Suprapubic skin (tissue), 4 donors: Measurements from ENCODE around the gene DNAI4. TPM values are rescaled to one million over a fixed set of nuclear protein-coding genes. Genes with fewer than 3 reads are reported as not detected.
A peak's percentile ranks its signal among the peaks of the same experiment; 100 is the strongest.

Experiments used
- DNase-seq, 2 donors: peaks; one replicate each; pipeline ENCODE4 v3.0.0-alpha.2; 2019; ENCODE audit warnings: low spot score in 2 of 2
- H3K27ac ChIP-seq: fragments of 200-600 bp; sonication (generic); one replicate; pipeline ENCODE4 v1.5.1; 2019
- H3K27me3 ChIP-seq: fragments of 200-600 bp; sonication (generic); one replicate; pipeline ENCODE4 v1.5.1; 2019
- H3K36me3 ChIP-seq: fragments of 200-600 bp; sonication (generic); one replicate; pipeline ENCODE4 v1.5.1; 2019
- H3K4me1 ChIP-seq: fragments of 200-600 bp; sonication (generic); one replicate; pipeline ENCODE4 v1.5.1; 2019
- H3K4me3 ChIP-seq: fragments of 200-600 bp; sonication (generic); one replicate; pipeline ENCODE4 v1.5.1; 2019; ENCODE audit warnings: mild to moderate bottlenecking
- H3K9me3 ChIP-seq: fragments of 200-600 bp; sonication (generic); one replicate; pipeline ENCODE4 v1.5.1; 2019
- CTCF ChIP-seq, 2 donors: fragments of 200-600 bp in 1 of 2; fragments of 450-650 bp in 1 of 2; sonication (generic) in 1 of 2; IDR thresholded peaks; one replicate each; pipeline ENCODE4 v1.5.1; 2016 to 2019; ENCODE audit warnings: antibody characterized with exemption in 2 of 2, mild to moderate bottlenecking in 1 of 2, moderate library complexity in 1 of 2
- EP300 ChIP-seq: sonication (generic); formaldehyde crosslinking; IDR thresholded peaks from one replicate; pipeline ENCODE4 v1.6.1; 2017; ENCODE audit warnings: antibody characterized with exemption
- POLR2A ChIP-seq, 2 donors: fragments of 450-650 bp; IDR thresholded peaks; one replicate each; pipeline ENCODE4 v1.6.1; 2017; ENCODE audit warnings: antibody characterized with exemption in 2 of 2, mild to moderate bottlenecking in 2 of 2, moderate library complexity in 2 of 2
- POLR2AphosphoS5 ChIP-seq, 3 donors: sonication (generic); formaldehyde crosslinking; IDR thresholded peaks; one replicate each; pipeline ENCODE4 v1.6.1; 2017; ENCODE audit warnings: antibody characterized with exemption in 3 of 3
- WGBS: methylation state at CpG from one replicate; pipeline ENCODE4 v1.1.5; 2018; 5-methylcytosine and 5-hydroxymethylcytosine counted together
- total RNA-seq, 4 donors: library from RNA; depleted of rRNA; stranded (reverse); fragments of >200 nt; gene quantifications; one replicate each; pipeline ENCODE4 v1.1.0, GENCODE V29; 2016

The DNAI4 gene
- total RNA-seq, 4 donors from 2014 or later = 1.5 to 3.7 (median 3.3) TPM

GRCh38 chr1:66951513-66951912 lies 26.9 kb upstream of the DNAI4 start:
- H3K4me3 ChIP-seq = no peak overlapping the region
- H3K36me3 ChIP-seq = peaks cover 64% of the 10 kb centered on the region
- H3K27me3 ChIP-seq = no peaks in the 10 kb centered on the region
- H3K27ac ChIP-seq = no peak overlapping the region
- 94% methylated on average over 6 of the region's 6 CpGs for WGBS
- no peaks in the 10 kb centered on the region for H3K9me3 ChIP-seq
- H3K4me1 ChIP-seq = no peaks in the 10 kb centered on the region
- TF ChIP-seq CTCF (IDR thresholded peaks at IDR 0.05) (no peak), POLR2A (IDR thresholded peaks at IDR 0.05) (no peak), POLR2AphosphoS5 (IDR thresholded peaks at IDR 0.05) (no peak), EP300 (no peak)
- no peak for DNase-seq

GRCh38 chr1:66947267-66947666 lies 22.6 kb upstream of the DNAI4 start:
- Histone ChIP-seq H3K27me3 (no peaks in the 10 kb centered on the region), H3K4me1 (peaks cover 13% of the 10 kb centered on the region), H3K36me3 (peaks cover 46% of the 10 kb centered on the region), H3K27ac (no peak overlapping the region), H3K9me3 (no peaks in the 10 kb centered on the region), H3K4me3 (no peak overlapping the region)
- DNase-seq = no peak
- 95% methylated on average over 1 of the region's 1 CpG for WGBS
- no peak for TF ChIP-seq POLR2A (IDR thresholded peaks at IDR 0.05)
- no peak for TF ChIP-seq CTCF (IDR thresholded peaks at IDR 0.05)
- TF ChIP-seq POLR2AphosphoS5 (IDR thresholded peaks at IDR 0.05) = no peak
- TF ChIP-seq EP300 = no peak

- H3K4me3 ChIP-seq = no peak overlapping the region
- no peak overlapping the region for H3K27ac ChIP-seq
These were observed 20.7 kb upstream of the DNAI4 start for GRCh38 chr1:66945316-66945715.

GRCh38 chr1:66944330-66945274 lies 19.9 kb upstream of the DNAI4 start:
- WGBS = 82% methylated on average over 7 of the region's 7 CpGs
- H3K9me3 ChIP-seq = no peaks in the 10 kb centered on the region
- peak overlapping the region; percentile 36 for H3K27ac ChIP-seq
- no peak overlapping the region for H3K4me3 ChIP-seq
- H3K4me1 ChIP-seq = peaks cover 13% of the 10 kb centered on the region
- peaks cover 34% of the 10 kb centered on the region for H3K36me3 ChIP-seq
- TF ChIP-seq POLR2AphosphoS5 (IDR thresholded peaks at IDR 0.05) = no peak
- no peak for DNase-seq
- H3K27me3 ChIP-seq = no peaks in the 10 kb centered on the region

More at GRCh38 chr1:66945316-66945715, 20.7 kb upstream of the DNAI4 start:
- TF ChIP-seq CTCF (IDR thresholded peaks at IDR 0.05) = no peak
- TF ChIP-seq POLR2A (IDR thresholded peaks at IDR 0.05) = no peak
- no peak for TF ChIP-seq POLR2AphosphoS5 (IDR thresholded peaks at IDR 0.05)
- no peak for TF ChIP-seq EP300
- H3K4me1 ChIP-seq = peaks cover 13% of the 10 kb centered on the region
- 95% methylated on average over 3 of the region's 3 CpGs for WGBS
- no peak for DNase-seq
- H3K36me3 ChIP-seq = peaks cover 38% of the 10 kb centered on the region
- no peaks in the 10 kb centered on the region for H3K27me3 ChIP-seq
- H3K9me3 ChIP-seq = no peaks in the 10 kb centered on the region

GRCh38 chr1:66943361-66943969 lies 18.8 kb upstream of the DNAI4 start:
- WGBS = 76% methylated on average over 5 of the region's 5 CpGs
- peaks cover 30% of the 10 kb centered on the region for H3K36me3 ChIP-seq
- no peak overlapping the region for H3K27ac ChIP-seq
- DNase-seq = no peak
- H3K27me3 ChIP-seq = no peaks in the 10 kb centered on the region
- TF ChIP-seq EP300 (no peak), POLR2A (IDR thresholded peaks at IDR 0.05) (no peak), CTCF (IDR thresholded peaks at IDR 0.05) (no peak), POLR2AphosphoS5 (IDR thresholded peaks at IDR 0.05) (no peak)
- no peak overlapping the region for H3K4me3 ChIP-seq
- H3K9me3 ChIP-seq = no peaks in the 10 kb centered on the region
- peaks cover 13% of the 10 kb centered on the region for H3K4me1 ChIP-seq
